H1 (cell line): ENCODE results near the gene GGT6. TPM values are rescaled to one million over a fixed set of nuclear protein-coding genes. Genes with fewer than 3 reads are reported as not detected.
A peak's percentile ranks its signal among the peaks of the same experiment; 100 is the strongest.

ENCODE experiments used
- CTCF ChIA-PET: fragments of 300-600 bp; sonication (Branson Sonifier 250); formaldehyde crosslinking; loops from one replicate; lab custom pipeline; 2021; ENCODE audit not compliant: partially characterized antibody; lab: Charles Lee
- POLR2A ChIA-PET: fragments of 300-600 bp; sonication (Branson Sonifier 250); formaldehyde crosslinking; loops from one replicate; lab custom pipeline; 2021; ENCODE audit warnings: inconsistent platforms; ENCODE audit not compliant: partially characterized antibody; lab: Charles Lee
- DNase-seq, 2 experiments: peaks; one replicate each; pipeline versions ENCODE4 v3.0.0 to v3.0.0-alpha.2; 2010 to 2022; ENCODE audit warnings: low spot score in 2 of 2, low read depth in 1 of 2, mixed read lengths in 1 of 2
- FAIRE-seq: peaks from 2 replicates; lab custom pipeline; 2011; peaks lifted over from hg19 to GRCh38; lab: Jason Lieb, UNC
- H2AFZ ChIP-seq: 2 replicates; pipeline ENCODE4 v1.8.1; 2012; ENCODE audit warnings: low read length, inconsistent platforms
- H2AK5ac ChIP-seq: 2 replicates; pipeline ENCODE4 v1.6.1; 2013; ENCODE audit warnings: low read depth, low read length
- H2BK120ac ChIP-seq: replicated peaks from 2 replicates; pipeline ENCODE3; 2013; ENCODE audit warnings: low read depth, low read length, inconsistent platforms
- H2BK12ac ChIP-seq: 2 replicates; pipeline ENCODE4 v1.6.1; 2013; ENCODE audit warnings: low read depth, low read length
- H2BK15ac ChIP-seq: 2 replicates; pipeline ENCODE4 v1.6.1; 2013; ENCODE audit warnings: low read length
- H2BK20ac ChIP-seq: 2 replicates; pipeline ENCODE4 v1.6.1; 2013; ENCODE audit warnings: low read length
- H2BK5ac ChIP-seq: 2 replicates; pipeline ENCODE4 v1.6.1; 2013; ENCODE audit warnings: low read depth, low read length
- H3K14ac ChIP-seq: 2 replicates; pipeline ENCODE4 v1.6.1; 2013; ENCODE audit warnings: inconsistent platforms; ENCODE audit not compliant: insufficient read length
- H3K18ac ChIP-seq: 2 replicates; pipeline ENCODE4 v1.6.1; 2013; ENCODE audit warnings: low read length; ENCODE audit errors: extremely low read depth
- H3K23ac ChIP-seq: 2 replicates; pipeline ENCODE4 v1.6.1; 2013; ENCODE audit warnings: inconsistent platforms; ENCODE audit not compliant: insufficient read length
- H3K23me2 ChIP-seq: 2 replicates; pipeline ENCODE4 v1.6.1; 2013; ENCODE audit warnings: low read depth, low read length
- H3K27ac ChIP-seq: 2 replicates; pipeline ENCODE4 v1.6.1; 2011; ENCODE audit warnings: low read depth, low read length, inconsistent platforms
- H3K27me3 ChIP-seq, 4 experiments: replicated peaks in 1 of 4; 1 replicate in 1 of 4; 2 replicates in 3 of 4; pipeline versions ENCODE4 v1.6.1 to v1.8.1; 2011 to 2013; ENCODE audit warnings: low read length in 3 of 4, mild to moderate bottlenecking in 3 of 4, inconsistent platforms in 2 of 4, mixed read lengths in 2 of 4, moderate library complexity in 1 of 4; ENCODE audit not compliant: control insufficient read depth in 3 of 4, insufficient read depth in 3 of 4; ENCODE audit errors: extremely low read depth in 1 of 4
- H3K36me3 ChIP-seq, 4 experiments: 2 replicates each; pipeline versions ENCODE4 v1.6.1 to v1.8.1; 2011 to 2013; ENCODE audit warnings: mild to moderate bottlenecking in 4 of 4, low read length in 3 of 4, moderate library complexity in 2 of 4, control low read depth in 1 of 4, inconsistent platforms in 1 of 4; ENCODE audit not compliant: insufficient read depth in 4 of 4, control insufficient read depth in 2 of 4
- H3K4ac ChIP-seq: replicated peaks from 2 replicates; pipeline ENCODE3; 2013; ENCODE audit warnings: low read length, low read depth, mixed read lengths, inconsistent platforms; ENCODE audit not compliant: insufficient read length
- H3K4me1 ChIP-seq, 4 experiments: replicated peaks in 1 of 4; 1 replicate in 1 of 4; 2 replicates in 3 of 4; pipeline versions ENCODE4 v1.6.1 to v1.8.1; 2011 to 2013; ENCODE audit warnings: low read length in 3 of 4, inconsistent platforms in 2 of 4, mixed read lengths in 1 of 4; ENCODE audit not compliant: insufficient read depth in 4 of 4, control insufficient read depth in 3 of 4
- H3K4me2 ChIP-seq, 2 experiments: 2 replicates each; pipeline versions ENCODE4 v1.6.1 to v1.8.1; 2011 to 2013; ENCODE audit warnings: low read depth in 2 of 2, low read length in 2 of 2, control low read depth in 1 of 2, inconsistent platforms in 1 of 2, mild to moderate bottlenecking in 1 of 2; ENCODE audit not compliant: insufficient read depth in 1 of 2
- H3K4me3 ChIP-seq, 4 experiments: fragments of 200-600, 300-600 bp in 1 of 4; sonication (generic), shearing (Covaris generic), sonication (Bioruptor Twin) in 1 of 4; 2 replicates each; pipeline versions ENCODE4 v1.5.1 to v1.8.1; 2011 to 2016; ENCODE audit warnings: low read length in 4 of 4, low read depth in 3 of 4, control low read depth in 2 of 4, inconsistent platforms in 2 of 4, mild to moderate bottlenecking in 2 of 4, mixed read lengths in 1 of 4, moderate library complexity in 1 of 4; ENCODE audit not compliant: insufficient read depth in 2 of 4; ENCODE audit errors: extremely low read depth in 1 of 4
- H3K56ac ChIP-seq: replicated peaks from 2 replicates; pipeline ENCODE3; 2013; ENCODE audit warnings: low read depth, mild to moderate bottlenecking, mixed read lengths, low read length, inconsistent platforms; ENCODE audit not compliant: insufficient read length
- H3K79me1 ChIP-seq: 2 replicates; pipeline ENCODE4 v1.6.1; 2013; ENCODE audit warnings: low read depth, low read length, control low read depth
- H3K79me2 ChIP-seq, 2 experiments: 2 replicates each; pipeline versions ENCODE4 v1.6.1 to v1.8.1; 2012 to 2013; ENCODE audit warnings: low read length in 2 of 2, mild to moderate bottlenecking in 2 of 2, inconsistent platforms in 1 of 2; ENCODE audit not compliant: insufficient read depth in 2 of 2, control insufficient read depth in 1 of 2
- H3K9ac ChIP-seq, 4 experiments: replicated peaks in 1 of 4; 1 replicate in 1 of 4; 2 replicates in 3 of 4; pipeline versions ENCODE4 v1.6.1 to v1.8.1; 2011 to 2013; ENCODE audit warnings: low read depth in 3 of 4, low read length in 3 of 4, control low read depth in 2 of 4, mild to moderate bottlenecking in 2 of 4, moderate library complexity in 2 of 4, inconsistent platforms in 1 of 4; ENCODE audit errors: extremely low read depth in 1 of 4
- H3K9me3 ChIP-seq, 2 experiments: 2 replicates each; pipeline versions ENCODE4 v1.6.1 to v1.8.1; 2012 to 2013; ENCODE audit warnings: mild to moderate bottlenecking in 2 of 2, moderate library complexity in 2 of 2, control low read depth in 1 of 2, inconsistent platforms in 1 of 2, low read depth in 1 of 2, low read length in 1 of 2, mixed read lengths in 1 of 2; ENCODE audit not compliant: insufficient read depth in 2 of 2
- H4K20me1 ChIP-seq, 2 experiments: replicated peaks in 1 of 2; 2 replicates each; pipeline versions ENCODE3 to v1.8.1; 2011 to 2013; ENCODE audit warnings: inconsistent platforms in 2 of 2, low read length in 2 of 2, mild to moderate bottlenecking in 1 of 2; ENCODE audit not compliant: insufficient read depth in 2 of 2, control insufficient read depth in 1 of 2
- H4K5ac ChIP-seq: 2 replicates; pipeline ENCODE4 v1.6.1; 2013; ENCODE audit warnings: low read length, low read depth, mixed read lengths, inconsistent platforms; ENCODE audit not compliant: insufficient read length
- H4K8ac ChIP-seq: 2 replicates; pipeline ENCODE4 v1.8.0; 2013; ENCODE audit warnings: mild to moderate bottlenecking, moderate library complexity, low read length, inconsistent platforms; ENCODE audit not compliant: insufficient read depth; ENCODE audit errors: extremely low read depth
- H4K91ac ChIP-seq: replicated peaks from 2 replicates; pipeline ENCODE3; 2013; ENCODE audit warnings: low read length, mixed read lengths, inconsistent platforms; ENCODE audit not compliant: insufficient read length
- EP300 ChIP-seq, 2 experiments: IDR thresholded peaks; 1 replicate in 1 of 2; 2 replicates in 1 of 2; pipeline ENCODE4 v1.6.1; 2011 to 2012; ENCODE audit warnings: low read depth in 2 of 2, low read length in 2 of 2, mild to moderate bottlenecking in 2 of 2, borderline replicate concordance in 1 of 2, inconsistent platforms in 1 of 2, moderate library complexity in 1 of 2
- KDM4A ChIP-seq: IDR thresholded peaks from one replicate; pipeline ENCODE4 v1.7.1; 2012; ENCODE audit warnings: low read depth, mild to moderate bottlenecking, moderate library complexity, low read length, inconsistent platforms; ENCODE audit not compliant: severe bottlenecking
- RBBP5 ChIP-seq: IDR thresholded peaks from 2 replicates; pipeline ENCODE4 v1.7.1; 2012; ENCODE audit warnings: low read depth, mild to moderate bottlenecking, inconsistent platforms, low read length, moderate library complexity, borderline replicate concordance
- RFX5 ChIP-seq: IDR thresholded peaks from 2 replicates; pipeline ENCODE4 v1.6.1; 2011; ENCODE audit warnings: low read depth, low read length, improper control_type of control experiment, borderline replicate concordance
- RNF2 ChIP-seq: fragments of 200-900, 300-1000 bp; sonication (generic); IDR thresholded peaks from 2 replicates; pipeline ENCODE4 v1.7.1; 2016; ENCODE audit warnings: borderline replicate concordance, low read depth, mild to moderate bottlenecking, antibody characterized with exemption, low read length; ENCODE audit not compliant: poor library complexity, severe bottlenecking; ENCODE audit errors: missing control alignments
- TAF1 ChIP-seq: IDR thresholded peaks from 2 replicates; pipeline ENCODE4 v1.6.1; 2011; ENCODE audit warnings: mild to moderate bottlenecking, low read depth, low read length
- WGBS, 2 experiments: shearing (Covaris generic) in 1 of 2; methylation state at CpG; one replicate each; pipeline versions ENCODE4 v1.1.6 to v1.1.7; 2013 to 2015; ENCODE audit warnings: low lambda C conversion rate in 2 of 2, mixed read lengths in 2 of 2, inconsistent platforms in 1 of 2, low coverage in 1 of 2, missing lambda C conversion rate in 1 of 2; ENCODE audit not compliant: insufficient replicate concordance in 2 of 2, insufficient coverage in 1 of 2, insufficient read length in 1 of 2; ENCODE audit errors: extremely low coverage in 1 of 2, missing lambda C conversion rate in 1 of 2; 5-methylcytosine and 5-hydroxymethylcytosine counted together
- polyA plus RNA-seq, 7 experiments: library from polyadenylated mRNA; depleted of rRNA in 3 of 7; stranded (reverse) in 5 of 7; unstranded in 2 of 7; fragments of >200 nt in 5 of 7; fragments of 200-250 nt in 2 of 7; gene quantifications; 1 replicate in 5 of 7; 2 replicates in 1 of 7; 4 replicates in 1 of 7; pipeline versions ENCODE4 v1.2.1 to v1.2.3, GENCODE V29; 2011 to 2013; ENCODE audit warnings: missing spikeins in 2 of 7, mixed read lengths in 2 of 7
- total RNA-seq: library from RNA; stranded (reverse); fragmentation: NEBNext Ultra II Directional; extraction: Animal tissue kit (Norgen Biotek cat#: 25700); gene quantifications from 2 replicates; pipeline ENCODE4 v1.2.1, GENCODE V29; 2021
- TF ChIP-seq, protein P1 (sequence below): IDR thresholded peaks from 2 replicates; pipeline ENCODE4 v1.6.1; 2012; ENCODE audit warnings: inconsistent platforms

The GGT6 gene
- total and polyA plus RNA-seq, 2 of the 8 experiments (the other 6 are each of a cell fraction or from before 2014, with no cell fraction given) = 0.18 TPM; not detected in 1

DNA sequence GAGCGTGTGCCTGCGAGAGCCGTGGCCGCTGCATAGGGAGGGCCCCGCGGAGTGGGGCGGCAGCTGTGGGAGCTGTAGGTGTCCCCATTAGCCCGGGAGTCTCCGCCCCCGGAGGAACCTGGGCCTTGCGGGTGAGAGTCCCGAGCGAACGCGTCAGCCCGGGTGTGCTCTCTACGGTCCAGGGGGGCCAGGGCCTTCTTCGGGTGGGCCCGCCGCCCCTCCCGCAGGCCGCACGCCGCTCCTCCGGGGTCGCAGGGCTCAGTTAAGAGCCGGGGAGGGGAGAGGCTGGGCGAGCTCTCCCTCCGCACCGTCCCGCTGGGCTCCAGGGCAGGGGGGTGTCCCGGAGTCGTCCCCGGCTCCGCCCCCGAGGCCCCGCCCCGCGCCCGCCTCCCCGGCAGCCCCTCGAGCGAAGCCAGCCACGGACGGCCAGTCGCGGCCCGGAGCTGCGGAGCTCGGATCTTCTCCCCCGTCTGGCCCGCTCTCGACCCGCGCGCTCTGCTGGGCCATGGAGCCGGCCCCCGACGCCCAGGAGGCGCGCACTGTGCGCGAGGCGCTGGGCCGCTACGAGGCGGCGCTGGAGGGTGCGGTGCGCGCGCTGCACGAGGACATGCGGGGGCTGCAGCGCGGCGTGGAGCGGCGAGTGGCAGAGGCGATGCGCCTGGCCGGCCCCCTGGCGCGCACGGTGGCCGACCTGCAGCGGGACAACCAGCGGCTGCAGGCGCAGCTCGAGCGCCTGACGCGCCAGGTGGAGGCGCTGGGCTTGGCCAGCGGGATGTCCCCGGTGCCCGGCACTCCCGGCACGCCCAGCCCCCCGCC is 23.9 kb upstream of the GGT6 start, which contains the start of gene SMTNL2:
Gene SMTNL2, plus strand, starts transcription at position 429 of the 816 bp plus-strand sequence. Its CDS starts 77 bp downstream, at position 506.
- H3K56ac ChIP-seq = no peak within 1 kb of the TSS
- no peaks in the 10 kb centered on the region for H3K79me2 ChIP-seq
- H2AK5ac ChIP-seq = no peak within 1 kb of the TSS
- no peak within 1 kb of the TSS for H4K91ac ChIP-seq
- H3K14ac ChIP-seq = no peak within 1 kb of the TSS
- H3K23me2 ChIP-seq = peaks cover 10% of the 10 kb centered on the region; the same call in 1 of the 2 replicates
- H2BK15ac ChIP-seq = no peak within 1 kb of the TSS
- H3K4me1 ChIP-seq = peaks cover 0 to 22% (median 13%) of the 10 kb centered on the region in 4 experiments; a peak in 6 of 7 replicates
- H3K9ac ChIP-seq = no peak within 1 kb of the TSS
- H3K36me3 ChIP-seq = no peaks in the 10 kb centered on the region
- no peak within 1 kb of the TSS for H4K5ac ChIP-seq
- no peaks in the 10 kb centered on the region for H3K79me1 ChIP-seq
- H2BK5ac ChIP-seq = no peak within 1 kb of the TSS
- ChIA-PET POLR2A (interaction anchor here (1.2 to 2.0 kb wide), 6 partner anchors 9 to 52 kb away, joined by 3 to 7 read pairs (median 4); no protein-coding TSS in a partner anchor), CTCF (interaction anchor here (0.6 to 8.8 kb wide), 10 partner anchors 11 to 215 kb away, joined by 3 to 114 read pairs (median 4); partner anchors contain the start of gene PELP1)
- FAIRE-seq = no peak
- TF ChIP-seq TAF1 = peak; percentile 34; the same call in 1 of the 2 replicates
- peak; percentile 82 for TF ChIP-seq KDM4A
- peak; percentile 39; the same call in 1 of the 2 replicates for TF ChIP-seq RBBP5
- peak; percentile 23 for TF ChIP-seq RNF2
- TF ChIP-seq RFX5 = no peak
- TF ChIP-seq, protein P1, sequence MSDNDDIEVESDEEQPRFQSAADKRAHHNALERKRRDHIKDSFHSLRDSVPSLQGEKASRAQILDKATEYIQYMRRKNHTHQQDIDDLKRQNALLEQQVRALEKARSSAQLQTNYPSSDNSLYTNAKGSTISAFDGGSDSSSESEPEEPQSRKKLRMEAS = peak; percentile 9; the same call in 1 of the 2 replicates
- TF ChIP-seq EP300 (IDR thresholded peaks at IDR 0.05; ENCODE audit: borderline replicate concordance in 1 of 2, low read depth in 2 of 2, low read length in 2 of 2) = no peak
- no peak within 1 kb of the TSS for H2BK12ac ChIP-seq
- H2AFZ ChIP-seq = peak within 1 kb of the TSS; percentile 2; the same call in 1 of the 2 replicates
- peaks cover 0 to 1% of the 10 kb centered on the region in 2 experiments for H4K20me1 ChIP-seq
- peaks cover 8 to 45% (median 38%) of the 10 kb centered on the region in 4 experiments for H3K27me3 ChIP-seq
- H3K4me2 ChIP-seq = peak within 1 kb of the TSS; percentile 75 to 88
- H3K9me3 ChIP-seq = no peaks in the 10 kb centered on the region
- WGBS, 2 experiments = 3% methylated on average over 52 of the region's 100 CpGs; no CpG with 5 or more reads in 1 of the 2 experiments
- H3K4me3 ChIP-seq = peak within 1 kb of the TSS; percentile 45 to 69 (median 58)
- peak within 1 kb of the TSS; percentile 48 for H3K18ac ChIP-seq
- peak within 1 kb of the TSS; percentile 76 for H4K8ac ChIP-seq
- no peak within 1 kb of the TSS for H3K27ac ChIP-seq
- H2BK20ac ChIP-seq = no peak within 1 kb of the TSS
- peak in 1 of 2 experiments; percentile 76 for DNase-seq
- H2BK120ac ChIP-seq = no peak within 1 kb of the TSS
- H3K4ac ChIP-seq = no peak within 1 kb of the TSS
- no peak within 1 kb of the TSS for H3K23ac ChIP-seq
